Right ventricle myocardium superior (tissue), 1 donor: ENCODE results near the gene C5orf15. TPM values are rescaled to one million over a fixed set of nuclear protein-coding genes. Genes with fewer than 3 reads are reported as not detected.

Experiments
- ATAC-seq: fragments of 200-7000 bp; cut with Tn5 transposase; one replicate; pipeline ENCODE4 v1.9.1; 2020; ENCODE audit warnings: mild to moderate bottlenecking; ENCODE audit not compliant: poor library complexity
- DNase-seq: peaks from one replicate; pipeline ENCODE4 v3.0.0-alpha.2; 2020
- intact Hi-C: fragments of 100-400 bp; cut with DNase I; formaldehyde crosslinking; loops from one replicate; pipeline ENCODE4 v1.11.2; 2022
- total RNA-seq: library from RNA; stranded (reverse); fragmentation: NEBNext Ultra II Directional; extraction: Animal tissue kit (Norgen Biotek cat#: 25700); gene quantifications from one replicate; pipeline ENCODE4 v1.2.1, GENCODE V29; 2021
- donor health status: DM: no; HTN: yes; CAD: no; lungs with severe emphysema.

The C5orf15 gene
- total RNA-seq, 1 donor from 2014 or later, result 34.8 TPM

DNA sequence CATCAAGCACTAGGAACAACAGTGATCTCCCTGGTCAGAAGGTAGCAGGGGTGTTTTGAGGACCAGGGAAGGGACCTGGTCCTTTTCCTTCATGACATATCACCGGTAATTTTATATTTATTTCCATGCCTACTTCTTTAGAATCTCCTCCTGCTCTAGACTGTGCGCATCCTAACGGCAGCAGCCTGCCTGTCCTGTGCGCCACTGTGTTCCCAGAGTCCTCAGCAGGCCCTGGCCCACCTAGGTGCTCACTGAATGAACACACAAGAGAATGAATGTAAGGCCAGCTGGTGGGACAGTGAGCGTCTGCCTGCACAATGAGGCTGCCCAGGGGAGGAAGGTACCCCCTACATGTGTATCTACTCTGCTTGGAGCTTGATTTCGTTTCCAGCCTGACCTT, 51.5 kb downstream of the C5orf15 start:
- no peak for DNase-seq
- intact Hi-C loops, result no loop called here
- no peak for ATAC-seq

DNA sequence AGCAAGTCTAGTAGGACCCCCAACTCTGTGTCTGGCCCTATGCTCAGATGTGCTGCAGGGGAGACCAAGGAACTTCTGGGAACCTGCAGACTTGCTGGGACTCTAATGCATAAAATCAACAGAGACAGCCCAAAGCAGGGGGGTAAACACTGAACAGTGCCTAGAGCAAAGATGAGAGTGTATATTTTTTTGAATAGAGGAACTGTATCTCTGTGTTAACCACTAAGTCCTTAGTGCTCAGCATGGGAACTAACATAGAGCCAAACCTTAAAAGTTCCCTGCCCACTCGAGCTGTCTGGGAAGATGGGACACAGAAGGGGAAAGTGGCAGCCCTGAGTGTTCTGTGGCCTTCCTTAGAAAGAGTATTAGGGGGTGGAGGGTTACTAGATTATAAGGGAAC, 51.9 kb downstream of the C5orf15 start:
- DNase-seq (no peak), ATAC-seq (no peak)
- intact Hi-C loops, result no loop called here

DNA sequence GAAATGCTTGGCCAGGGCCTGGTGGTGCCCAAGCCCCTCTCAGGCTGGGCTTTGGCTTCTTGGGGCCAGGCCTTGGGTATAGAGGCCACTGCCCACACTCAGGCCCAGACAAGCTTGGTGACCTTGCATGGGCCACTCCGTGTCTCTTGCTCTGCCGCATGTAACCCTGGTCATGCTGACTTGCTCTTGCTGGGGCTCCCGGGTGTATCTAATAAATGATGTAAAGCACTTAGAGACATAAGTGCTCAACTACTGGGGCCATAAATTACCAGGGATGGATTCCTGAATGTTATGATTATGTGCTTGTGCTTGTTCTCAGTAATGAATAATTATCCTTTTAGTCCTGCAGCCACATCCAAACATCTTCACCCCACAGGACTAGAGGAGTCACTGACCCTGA, 54.0 kb downstream of the C5orf15 start:
- ATAC-seq, result no peak
- intact Hi-C loops, result no loop called here

DNA sequence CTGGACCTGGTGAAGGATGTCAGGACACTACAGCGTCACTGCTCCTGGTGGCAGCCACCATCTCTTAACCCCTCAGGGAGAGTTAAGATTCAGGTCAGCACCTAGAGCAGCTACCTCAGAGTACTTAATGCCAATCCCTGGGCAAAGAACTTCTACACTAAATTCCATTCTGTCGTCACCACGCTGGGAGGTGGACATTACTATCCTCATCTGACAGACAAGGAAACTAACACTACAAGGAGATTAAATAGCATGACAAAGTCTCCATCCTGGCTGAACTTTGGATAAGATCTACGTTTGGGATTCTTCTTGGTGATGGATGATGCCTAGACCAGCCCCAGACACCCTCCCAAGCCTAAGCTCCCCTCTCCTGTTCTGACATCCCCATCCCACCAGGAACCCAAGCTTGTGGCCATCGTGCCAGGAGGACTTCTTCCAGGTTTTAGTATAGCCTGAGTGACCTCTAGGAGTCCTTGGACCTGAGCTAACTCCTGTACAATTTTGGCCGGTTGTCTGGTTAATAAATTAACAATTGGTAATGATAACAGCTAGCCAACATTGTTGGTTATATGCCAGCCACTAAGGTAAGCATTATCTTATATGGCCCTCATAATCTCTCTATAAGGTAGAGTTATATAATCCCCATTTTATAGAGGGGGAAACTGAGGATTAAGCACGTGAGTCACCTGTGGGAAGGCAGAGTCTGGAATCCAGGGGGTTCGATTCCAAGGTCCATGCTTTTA, 54.8 kb downstream of the C5orf15 start:
- DNase-seq, result no peak
- ATAC-seq, result no peak
- intact Hi-C loops, result no loop called here

More for the DNA sequence above, 54.0 kb downstream of the C5orf15 start:
- no peak for DNase-seq

DNA sequence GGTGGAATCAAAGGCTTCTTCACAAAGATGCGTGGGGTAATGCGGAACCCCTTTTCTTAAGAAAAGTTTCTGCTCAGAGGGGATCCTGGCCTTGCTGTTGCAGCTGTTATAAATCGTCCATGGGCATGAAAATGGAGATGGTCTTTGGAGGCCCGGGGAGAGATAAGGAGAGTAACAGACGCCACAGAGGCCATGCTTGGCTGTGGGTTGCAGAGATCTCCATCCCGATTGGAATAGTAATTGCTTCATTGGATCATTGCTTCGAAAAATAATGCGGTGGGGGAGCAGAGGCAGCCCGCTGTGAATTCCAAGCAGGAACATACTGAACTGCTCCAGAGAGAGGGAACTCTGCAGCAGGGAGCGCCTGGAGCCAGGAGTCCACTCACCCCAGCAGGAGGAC, 55.5 kb downstream of the C5orf15 start:
- DNase-seq, result no peak
- ATAC-seq, result no peak
- intact Hi-C loops, result no loop called here

DNA sequence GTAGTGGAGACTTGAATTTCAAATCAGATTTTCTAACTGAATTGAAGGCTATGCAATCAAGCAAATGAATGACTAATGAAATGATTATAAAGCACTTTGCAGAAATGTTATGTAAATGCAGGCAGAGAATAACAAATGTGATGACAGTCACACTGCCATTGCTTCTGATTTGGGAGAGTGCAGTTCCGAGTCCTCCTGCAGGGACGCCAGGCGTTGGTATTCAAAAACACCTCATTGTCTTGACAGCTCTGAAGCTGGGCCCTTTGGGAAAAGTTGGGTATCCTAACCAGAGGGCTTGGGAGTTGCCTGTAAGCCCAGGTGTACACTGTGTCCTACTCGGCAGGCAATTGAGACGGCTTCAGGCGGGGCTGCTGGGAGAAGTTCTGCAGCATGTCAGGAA, 57.9 kb downstream of the C5orf15 start:
- peak; percentile 88 for ATAC-seq
- intact Hi-C loops, result no loop called here
- peak; percentile 48 for DNase-seq

DNA sequence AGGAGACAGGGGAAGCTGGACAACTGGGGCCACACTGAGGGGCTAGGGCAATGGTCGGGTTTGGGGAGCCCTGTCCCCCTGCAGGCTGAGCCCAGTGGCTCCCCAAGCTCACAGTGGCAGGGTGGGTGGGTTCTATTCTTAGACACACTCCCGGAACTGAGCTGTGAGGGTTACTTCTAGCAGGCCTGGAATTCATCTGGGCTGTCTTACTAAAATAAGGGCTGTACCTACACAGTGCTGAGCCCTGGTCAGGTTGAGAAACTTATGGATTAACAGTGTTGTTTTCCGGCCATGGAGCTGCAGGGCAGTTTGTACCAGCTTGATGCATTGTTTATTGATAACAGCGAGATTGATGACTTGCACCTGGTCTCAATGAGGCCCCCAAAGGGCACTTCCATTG, 58.8 kb downstream of the C5orf15 start:
- intact Hi-C loops, result no loop called here
- peak; percentile 24 for ATAC-seq
- DNase-seq, result no peak

DNA sequence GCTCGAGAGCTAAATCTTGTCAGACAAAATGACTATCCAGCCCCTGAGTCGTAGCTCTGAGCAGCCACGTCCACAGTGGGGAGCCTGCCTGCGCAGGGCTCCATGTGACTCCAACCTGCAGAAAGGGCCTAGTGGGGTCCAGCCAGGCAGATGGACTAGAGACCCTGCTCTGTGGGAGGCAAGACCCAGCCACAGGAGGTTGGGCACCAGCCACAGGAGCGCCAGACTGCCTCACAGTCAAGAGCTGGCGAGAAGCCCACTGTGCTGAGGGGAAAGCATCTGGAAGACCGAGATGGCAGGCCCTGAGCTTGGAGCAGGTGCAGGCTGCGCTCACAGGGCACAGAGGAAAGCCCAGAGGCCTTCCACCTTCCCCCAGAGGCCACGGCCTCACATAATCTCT, 61.4 kb downstream of the C5orf15 start:
- intact Hi-C loops, result no loop called here
- peak; percentile 76 for DNase-seq
- ATAC-seq, result peak; percentile 68

DNA sequence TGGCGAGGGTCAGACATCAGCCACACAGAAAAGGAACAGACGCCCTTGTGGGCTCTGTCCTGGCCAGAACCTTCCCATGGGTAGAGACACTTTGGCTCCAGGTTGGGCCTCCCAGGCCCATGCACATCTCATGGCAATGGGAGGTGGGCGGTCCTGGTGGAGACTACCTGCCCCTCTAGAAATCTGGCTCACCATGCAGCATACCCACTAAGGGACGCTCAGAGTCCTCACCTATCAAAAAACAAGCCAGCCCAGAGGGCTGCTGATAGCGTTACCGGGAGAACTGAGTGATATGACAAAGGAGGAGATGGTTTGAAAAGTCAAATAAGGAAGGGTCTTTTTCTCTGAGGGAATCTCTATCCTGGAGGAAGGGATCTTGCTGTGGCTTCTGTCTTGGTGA, 62.1 kb downstream of the C5orf15 start:
- no peak for DNase-seq
- no peak for ATAC-seq
- intact Hi-C loops, result no loop called here

Other genes with a start within 250 kb of the C5orf15 start
- 475 TPM for gene VDAC1, start 36.4 kb upstream of the C5orf15 start, total RNA-seq
- 2.2 TPM for gene TCF7, start 146.1 kb upstream of the C5orf15 start, total RNA-seq
- gene SKP1, start 208.3 kb upstream of the C5orf15 start, total RNA-seq, result 424 TPM